GM19193 (cell line): ENCODE data around the gene TRAF3.
A peak's percentile ranks its signal among the peaks of the same experiment; 100 is the strongest.

Source experiments
- POLR2A ChIP-seq: IDR thresholded peaks from 4 replicates; pipeline ENCODE4 v1.6.1; 2011; ENCODE audit not compliant: insufficient read depth, insufficient read length; ENCODE audit errors: extremely low read depth

The TRAF3 gene

GRCh38 chr14:102761206-102761605 lies 16.0 kb upstream of the TRAF3 start:
- TF ChIP-seq POLR2A = no peak

- peak; percentile 28 for TF ChIP-seq POLR2A
Observed at GRCh38 chr14:102764220-102764671, 13.0 kb upstream of the TRAF3 start.

- peak; percentile 44 for TF ChIP-seq POLR2A
Observed at GRCh38 chr14:102768223-102769048, 8.8 kb upstream of the TRAF3 start.

GRCh38 chr14:102769049-102769327 lies 8.3 kb upstream of the TRAF3 start:
- TF ChIP-seq POLR2A = peak; percentile 22

- TF ChIP-seq POLR2A = no peak
Observed at GRCh38 chr14:102770147-102771123, 6.8 kb upstream of the TRAF3 start.

GRCh38 chr14:102771144-102771543 lies 6.1 kb upstream of the TRAF3 start:
- no peak for TF ChIP-seq POLR2A

GRCh38 chr14:102772781-102773570 lies 4.3 kb upstream of the TRAF3 start:
- no peak for TF ChIP-seq POLR2A

GRCh38 chr14:102774391-102775153 lies 2.7 kb upstream of the TRAF3 start:
- no peak for TF ChIP-seq POLR2A

GRCh38 chr14:102775855-102776760 lies 1.1 kb upstream of the TRAF3 start:
- TF ChIP-seq POLR2A = peak; percentile 49

- TF ChIP-seq POLR2A = no peak
Observed at GRCh38 chr14:102777711-102778337, 575 bp downstream of the TRAF3 start.

GRCh38 chr14:102778338-102779083 lies 1.3 kb downstream of the TRAF3 start:
- TF ChIP-seq POLR2A = no peak

- no peak for TF ChIP-seq POLR2A
Observed at GRCh38 chr14:102779084-102779462, 1.8 kb downstream of the TRAF3 start.
